ENCODE results near the gene SHISA8. TPM values are rescaled to one million over a fixed set of nuclear protein-coding genes. Genes with fewer than 3 reads are reported as not detected.

Gene SHISA8
- total RNA-seq, 1 donor from 2014 or later: not detected

DNA sequence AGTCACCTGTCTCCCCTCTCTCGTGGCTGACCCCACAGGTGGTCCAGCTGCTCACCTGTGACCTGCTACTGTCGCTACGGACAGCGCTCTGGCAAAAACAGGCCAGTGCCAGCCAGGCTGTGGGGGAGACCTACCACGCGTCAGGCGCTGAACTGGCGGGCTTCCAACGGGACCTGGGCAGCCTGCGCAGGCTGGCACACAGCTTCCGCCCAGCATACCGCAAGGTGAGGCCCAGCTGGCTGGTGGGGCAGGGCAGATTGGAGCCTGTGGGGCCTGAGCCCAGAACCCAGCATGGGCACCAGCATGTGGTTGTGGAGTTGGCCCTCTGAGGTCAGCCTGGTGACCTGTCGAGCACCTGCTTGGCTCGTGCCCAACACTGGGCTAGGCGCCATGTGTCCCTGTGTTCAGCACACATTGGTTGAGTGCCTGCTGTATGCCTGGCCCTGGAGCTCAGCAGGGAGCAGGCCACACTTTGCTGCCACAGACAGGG, 11.9 kb downstream of the SHISA8 start:
- H3K27me3 Mint-ChIP-seq (ENCODE audit: low read depth): no peaks in the 10 kb centered on the region
- no peak for DNase-seq (ENCODE audit: low spot score)
- H3K9me3 Mint-ChIP-seq (ENCODE audit: low read depth): no peaks in the 10 kb centered on the region
- H3K4me3 Mint-ChIP-seq (ENCODE audit: unreplicated experiment): no peak overlapping the region
- H3K27ac Mint-ChIP-seq (ENCODE audit: unreplicated experiment): no peak overlapping the region
- peaks cover 16% of the 10 kb centered on the region for H3K36me3 Mint-ChIP-seq (ENCODE audit: low read depth)
- TF ChIP-seq, protein P1, sequence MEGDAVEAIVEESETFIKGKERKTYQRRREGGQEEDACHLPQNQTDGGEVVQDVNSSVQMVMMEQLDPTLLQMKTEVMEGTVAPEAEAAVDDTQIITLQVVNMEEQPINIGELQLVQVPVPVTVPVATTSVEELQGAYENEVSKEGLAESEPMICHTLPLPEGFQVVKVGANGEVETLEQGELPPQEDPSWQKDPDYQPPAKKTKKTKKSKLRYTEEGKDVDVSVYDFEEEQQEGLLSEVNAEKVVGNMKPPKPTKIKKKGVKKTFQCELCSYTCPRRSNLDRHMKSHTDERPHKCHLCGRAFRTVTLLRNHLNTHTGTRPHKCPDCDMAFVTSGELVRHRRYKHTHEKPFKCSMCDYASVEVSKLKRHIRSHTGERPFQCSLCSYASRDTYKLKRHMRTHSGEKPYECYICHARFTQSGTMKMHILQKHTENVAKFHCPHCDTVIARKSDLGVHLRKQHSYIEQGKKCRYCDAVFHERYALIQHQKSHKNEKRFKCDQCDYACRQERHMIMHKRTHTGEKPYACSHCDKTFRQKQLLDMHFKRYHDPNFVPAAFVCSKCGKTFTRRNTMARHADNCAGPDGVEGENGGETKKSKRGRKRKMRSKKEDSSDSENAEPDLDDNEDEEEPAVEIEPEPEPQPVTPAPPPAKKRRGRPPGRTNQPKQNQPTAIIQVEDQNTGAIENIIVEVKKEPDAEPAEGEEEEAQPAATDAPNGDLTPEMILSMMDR (IDR thresholded peaks at IDR 0.05): no peak
- H3K4me1 Mint-ChIP-seq (ENCODE audit: low read depth): no peaks in the 10 kb centered on the region

DNA sequence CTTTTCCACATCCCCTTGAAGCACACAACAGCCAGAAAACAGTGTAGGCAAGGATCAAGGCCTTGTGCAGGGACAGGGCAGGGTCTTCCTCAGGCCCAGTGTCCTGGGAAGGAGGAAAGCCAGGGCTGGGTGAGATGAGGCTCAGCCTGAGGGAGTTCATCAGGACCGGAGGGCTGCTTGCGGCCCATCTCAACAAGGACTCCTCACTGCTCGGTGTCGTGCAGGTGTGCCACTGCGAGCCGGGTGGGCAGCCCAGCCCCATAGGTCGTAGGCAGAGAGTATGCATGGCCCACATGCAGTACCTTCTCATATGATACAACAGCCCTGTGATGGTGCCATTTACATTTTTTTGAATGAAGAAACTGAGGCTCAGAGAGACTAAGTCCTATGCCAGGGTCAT, 12.9 kb downstream of the SHISA8 start:
- H3K4me1 Mint-ChIP-seq (ENCODE audit: low read depth): no peaks in the 10 kb centered on the region
- peaks cover 22% of the 10 kb centered on the region for H3K36me3 Mint-ChIP-seq (ENCODE audit: low read depth)
- no peaks in the 10 kb centered on the region for H3K27me3 Mint-ChIP-seq (ENCODE audit: low read depth)
- no peak overlapping the region for H3K27ac Mint-ChIP-seq (ENCODE audit: unreplicated experiment)
- H3K9me3 Mint-ChIP-seq (ENCODE audit: low read depth): no peaks in the 10 kb centered on the region
- TF ChIP-seq, protein P1 (IDR thresholded peaks at IDR 0.05): no peak
- H3K4me3 Mint-ChIP-seq (ENCODE audit: unreplicated experiment): no peak overlapping the region
- DNase-seq (ENCODE audit: low spot score): no peak

DNA sequence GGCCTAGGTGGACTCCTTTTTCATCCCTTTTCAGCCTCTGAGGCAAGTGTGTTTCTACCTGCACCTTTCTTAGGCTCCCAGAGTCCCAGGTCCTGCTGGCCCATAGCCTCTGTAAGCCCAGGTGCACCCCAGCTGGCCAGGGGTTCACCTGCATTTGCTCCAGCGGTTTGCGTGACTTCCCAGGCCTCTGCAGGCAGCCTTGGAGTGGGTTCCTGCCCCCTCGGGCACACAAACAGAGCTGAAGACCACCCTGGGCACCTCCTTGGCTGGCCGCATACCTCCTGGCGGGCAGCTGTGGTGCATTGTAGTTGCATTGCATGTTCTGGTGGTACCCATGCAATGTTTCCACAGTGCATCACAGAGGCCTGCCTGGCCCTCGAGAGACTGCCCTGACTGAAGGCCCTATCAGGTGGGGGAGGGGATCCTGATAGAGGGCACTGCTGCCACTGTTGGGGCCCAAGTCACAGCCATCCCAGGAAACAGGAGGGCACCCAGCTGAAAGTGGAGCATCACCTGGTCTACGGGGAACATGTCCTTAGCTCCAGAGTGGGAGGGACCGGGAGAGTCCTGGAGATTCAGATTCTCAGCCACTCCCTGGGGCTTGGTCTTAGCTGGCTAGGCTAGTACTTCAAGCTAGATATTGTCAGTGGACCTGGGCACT, 14.1 kb downstream of the SHISA8 start:
- Mint-ChIP-seq H3K4me3 (ENCODE audit: unreplicated experiment) (no peak overlapping the region), H3K27me3 (ENCODE audit: low read depth) (no peaks in the 10 kb centered on the region), H3K4me1 (ENCODE audit: low read depth) (no peaks in the 10 kb centered on the region), H3K9me3 (ENCODE audit: low read depth) (no peaks in the 10 kb centered on the region), H3K36me3 (ENCODE audit: low read depth) (peaks cover 24% of the 10 kb centered on the region), H3K27ac (ENCODE audit: unreplicated experiment) (no peak overlapping the region)
- DNase-seq (ENCODE audit: low spot score): peak; percentile 55
- TF ChIP-seq, protein P1 (IDR thresholded peaks at IDR 0.05): no peak

DNA sequence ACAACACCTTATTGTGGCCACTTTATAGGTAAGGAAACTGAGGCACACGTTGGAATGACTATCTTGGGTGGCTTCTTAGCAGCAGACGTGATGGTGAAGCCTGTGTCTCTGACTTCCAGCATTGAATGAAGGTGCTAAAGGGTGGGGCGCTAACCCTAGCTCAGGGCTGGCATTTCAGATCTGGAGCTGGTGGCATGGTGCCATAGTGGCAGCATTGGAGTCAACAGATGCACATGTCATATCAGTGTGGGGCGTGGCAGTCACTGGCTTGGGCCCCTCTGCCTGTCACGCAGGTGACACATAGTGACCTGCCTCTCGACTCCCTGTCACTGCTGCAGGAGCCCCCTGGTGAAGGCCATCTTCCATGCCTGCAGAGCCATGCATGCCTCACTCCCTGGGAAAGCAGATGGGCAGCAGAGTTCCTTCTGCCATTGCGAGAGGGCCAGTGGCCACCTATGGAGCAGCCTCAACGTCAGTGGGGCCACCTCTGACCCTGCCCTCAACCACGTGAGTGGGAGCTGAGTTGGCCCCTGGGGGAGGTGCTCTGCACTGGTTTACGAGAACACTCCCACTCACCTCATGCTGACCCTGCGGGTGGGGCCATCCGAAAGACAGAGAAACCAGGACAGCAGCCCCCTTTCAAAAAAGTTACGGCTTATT, 14.8 kb downstream of the SHISA8 start:
- TF ChIP-seq, protein P1 (IDR thresholded peaks at IDR 0.05): no peak
- Mint-ChIP-seq H3K4me3 (ENCODE audit: unreplicated experiment) (no peak overlapping the region), H3K36me3 (ENCODE audit: low read depth) (peaks cover 21% of the 10 kb centered on the region), H3K27ac (ENCODE audit: unreplicated experiment) (no peak overlapping the region), H3K9me3 (ENCODE audit: low read depth) (no peaks in the 10 kb centered on the region), H3K4me1 (ENCODE audit: low read depth) (no peaks in the 10 kb centered on the region), H3K27me3 (ENCODE audit: low read depth) (no peaks in the 10 kb centered on the region)
- DNase-seq (ENCODE audit: low spot score): peak; percentile 64

DNA sequence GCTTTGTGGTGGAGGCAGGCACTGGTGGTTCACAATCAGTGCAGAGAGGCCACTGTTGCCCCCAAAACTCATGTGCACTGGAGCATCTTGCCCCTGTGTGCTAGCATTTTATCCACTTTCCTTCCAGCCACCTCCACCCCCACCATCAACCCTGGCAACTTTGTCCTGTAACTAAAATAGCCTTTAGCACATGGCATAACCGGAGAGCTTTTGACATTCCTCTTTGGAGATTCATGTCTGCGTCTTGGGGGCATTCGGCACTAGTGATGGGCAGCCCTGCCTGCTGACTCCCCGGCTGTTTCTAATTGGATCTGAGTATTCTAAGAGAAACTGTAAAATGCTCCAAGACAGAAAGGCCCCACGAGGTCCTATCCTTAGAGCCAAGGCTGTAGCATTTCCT, 15.8 kb downstream of the SHISA8 start:
- no peak for DNase-seq (ENCODE audit: low spot score)
- Mint-ChIP-seq H3K27ac (ENCODE audit: unreplicated experiment) (no peak overlapping the region), H3K4me1 (ENCODE audit: low read depth) (no peaks in the 10 kb centered on the region), H3K27me3 (ENCODE audit: low read depth) (no peaks in the 10 kb centered on the region), H3K36me3 (ENCODE audit: low read depth) (peaks cover 25% of the 10 kb centered on the region), H3K9me3 (ENCODE audit: low read depth) (no peaks in the 10 kb centered on the region), H3K4me3 (ENCODE audit: unreplicated experiment) (no peak overlapping the region)
- TF ChIP-seq, protein P1 (IDR thresholded peaks at IDR 0.05): no peak
